GM23248 (cell line): ENCODE results near the gene CSF2. TPM values are rescaled to one million over a fixed set of nuclear protein-coding genes. Genes with fewer than 3 reads are reported as not detected.

Experiments
- DNase-seq: peaks from one replicate; pipeline ENCODE4 v3.0.0-alpha.2; 2015
- H2AFZ ChIP-seq: fragments of 200-600 bp; sonication (generic); 2 replicates; pipeline ENCODE4 v1.6.1; 2016; ENCODE audit warnings: antibody characterized with exemption
- H3F3A ChIP-seq: fragments of 200-600 bp; sonication (generic); 2 replicates; pipeline ENCODE4 v1.6.1; 2016; ENCODE audit warnings: mild to moderate bottlenecking, antibody characterized with exemption, mixed run types; ENCODE audit not compliant: insufficient read depth
- H3K27ac ChIP-seq: fragments of 200-600 bp; sonication (generic); 2 replicates; pipeline ENCODE4 v1.5.1; 2016; ENCODE audit warnings: mild to moderate bottlenecking
- H3K27me3 ChIP-seq: fragments of 200-600 bp; sonication (generic); replicated peaks from 2 replicates; pipeline ENCODE4 v1.6.1; 2016; ENCODE audit warnings: mild to moderate bottlenecking; ENCODE audit not compliant: insufficient read depth
- H3K36me3 ChIP-seq: fragments of 200-600 bp; sonication (generic); 2 replicates; pipeline ENCODE4 v1.6.1; 2016; ENCODE audit warnings: low read depth, mild to moderate bottlenecking
- H3K4me1 ChIP-seq: fragments of 200-600 bp; sonication (generic); 2 replicates; pipeline ENCODE4 v1.6.1; 2016; ENCODE audit warnings: mild to moderate bottlenecking; ENCODE audit not compliant: insufficient read depth
- H3K4me2 ChIP-seq: fragments of 200-600 bp; sonication (generic); one replicate; pipeline ENCODE4 v1.6.1; 2016; ENCODE audit warnings: mild to moderate bottlenecking; ENCODE audit not compliant: unreplicated experiment
- H3K4me3 ChIP-seq: fragments of 200-600 bp; sonication (generic); 2 replicates; pipeline ENCODE4 v1.5.1; 2016; ENCODE audit warnings: mild to moderate bottlenecking
- H3K79me2 ChIP-seq: fragments of 200-600 bp; sonication (generic); 2 replicates; pipeline ENCODE4 v1.6.1; 2016; ENCODE audit warnings: mild to moderate bottlenecking; ENCODE audit not compliant: insufficient read depth
- H3K9ac ChIP-seq: fragments of 200-600 bp; sonication (generic); 2 replicates; pipeline ENCODE4 v1.6.1; 2016; ENCODE audit warnings: mild to moderate bottlenecking
- H3K9me2 ChIP-seq: fragments of 200-600 bp; sonication (generic); 2 replicates; pipeline ENCODE4 v1.6.1; 2016; ENCODE audit warnings: mixed run types, mild to moderate bottlenecking, moderate library complexity; ENCODE audit not compliant: insufficient read depth
- H3K9me3 ChIP-seq: fragments of 200-600 bp; sonication (generic); one replicate; pipeline ENCODE4 v1.6.1; 2017; ENCODE audit warnings: low read depth
- H4K20me1 ChIP-seq: fragments of 200-600 bp; sonication (generic); 2 replicates; pipeline ENCODE4 v1.6.0; 2016; ENCODE audit not compliant: insufficient read depth
- EZH2 ChIP-seq: fragments of 200-600 bp; sonication (generic); IDR thresholded peaks from 2 replicates; pipeline ENCODE4 v1.6.1; 2018; ENCODE audit warnings: antibody characterized with exemption, mild to moderate bottlenecking; ENCODE audit not compliant: insufficient read depth, poor library complexity, severe bottlenecking
- EZH2phosphoT487 ChIP-seq: fragments of 200-600 bp; sonication (generic); IDR thresholded peaks from 2 replicates; pipeline ENCODE4 v1.6.1; 2018; ENCODE audit warnings: antibody characterized with exemption, moderate library complexity, mild to moderate bottlenecking, low read depth; ENCODE audit not compliant: insufficient read depth
- WGBS, 2 experiments: methylation state at CpG; one replicate each; pipeline ENCODE4 v1.1.6; 2015 to 2017; ENCODE audit warnings: low lambda C conversion rate in 2 of 2, low coverage in 1 of 2; ENCODE audit errors: missing lambda C conversion rate in 2 of 2; 5-methylcytosine and 5-hydroxymethylcytosine counted together
- in situ Hi-C: fragments of 300-500 bp; cut with MboI; formaldehyde crosslinking; loops from 2 replicates; pipeline ENCODE4 v1.15.0; 2020
- polyA plus RNA-seq: library from polyadenylated mRNA; unstranded; fragments of >200 nt; fragmentation: Nextera tagmentation; extraction: Ambion mirVana; gene quantifications from 2 replicates; pipeline ENCODE4 v1.2.1, GENCODE V29; 2016
- total RNA-seq: library from RNA; depleted of rRNA; stranded (reverse); fragments of >200 nt; shearing (Covaris generic); gene quantifications from 2 replicates; pipeline ENCODE4 v1.2.3, GENCODE V29; 2014

Gene CSF2
- total and polyA plus RNA-seq, 2 experiments from 2014 or later, result not detected

DNA sequence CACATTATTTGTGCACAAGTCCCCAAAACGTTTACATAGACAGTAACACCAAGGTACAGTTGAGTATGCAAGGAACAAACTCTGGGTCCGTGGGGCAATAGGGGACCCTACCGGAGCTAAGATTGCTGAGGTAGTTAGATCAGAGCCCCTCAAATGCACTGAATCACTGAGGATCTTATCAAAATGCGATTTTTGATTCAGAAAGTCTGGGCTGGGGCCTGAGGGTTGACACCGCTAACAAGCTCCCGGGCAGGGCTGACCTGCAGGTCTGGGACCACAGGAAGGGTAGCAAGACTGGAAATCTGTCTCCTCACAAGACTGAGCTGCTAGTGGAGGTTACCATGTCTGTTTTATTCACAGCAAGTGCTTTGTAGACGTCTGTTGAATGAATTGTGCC is 14.9 kb upstream of the CSF2 start:
- Histone ChIP-seq H3K9ac (no peak overlapping the region), H3K79me2 (no peaks in the 10 kb centered on the region), H3K9me3 (no peaks in the 10 kb centered on the region), H2AFZ (no peak overlapping the region), H3K27ac (no peak overlapping the region), H3K36me3 (no peaks in the 10 kb centered on the region), H3F3A (no peaks in the 10 kb centered on the region), H3K27me3 (no peaks in the 10 kb centered on the region), H4K20me1 (no peaks in the 10 kb centered on the region), H3K4me3 (no peak overlapping the region), H3K9me2 (no peaks in the 10 kb centered on the region), H3K4me1 (no peaks in the 10 kb centered on the region), H3K4me2 (no peak overlapping the region)
- no peak for TF ChIP-seq EZH2phosphoT487
- no peak for TF ChIP-seq EZH2
- DNase-seq, result no peak
- in situ Hi-C loops, result no loop called here
- WGBS, 2 experiments, result 59 to 66% methylated on average over 7 of the region's 7 CpGs

DNA sequence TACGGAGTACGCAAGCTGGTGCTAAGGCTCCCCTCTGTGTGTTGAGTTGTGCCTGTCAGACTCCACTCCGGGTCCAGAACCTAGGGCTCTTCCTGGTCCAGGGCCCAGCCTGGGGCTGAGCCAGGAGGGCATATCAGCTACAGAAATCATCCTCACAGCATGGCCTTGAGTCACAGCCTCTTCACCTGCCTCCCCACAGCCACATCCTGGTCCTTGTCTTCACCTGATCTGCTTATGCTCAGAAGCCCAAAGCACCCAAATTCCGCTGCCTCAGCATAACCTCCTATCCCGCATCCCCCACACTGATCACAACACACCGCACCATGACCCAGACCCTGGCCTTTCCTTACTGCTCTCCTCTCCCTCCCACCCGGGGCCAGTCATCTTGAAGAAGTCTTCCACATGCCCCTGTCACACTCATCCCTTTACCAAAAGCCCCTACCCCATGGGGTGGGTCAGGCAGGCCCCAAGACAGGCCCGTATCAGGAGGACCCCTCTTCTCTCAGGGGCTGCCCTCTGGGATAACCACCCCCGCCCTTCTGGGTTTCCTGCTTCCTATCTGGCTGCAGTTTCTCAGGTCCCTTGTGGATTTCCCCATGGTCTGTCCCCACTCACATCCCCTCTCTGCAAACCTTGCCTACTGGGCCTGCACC is 14.4 kb upstream of the CSF2 start:
- Histone ChIP-seq H3K9me2 (no peaks in the 10 kb centered on the region), H3K9me3 (no peaks in the 10 kb centered on the region), H3K27me3 (no peaks in the 10 kb centered on the region), H2AFZ (no peak overlapping the region), H4K20me1 (no peaks in the 10 kb centered on the region), H3K27ac (no peak overlapping the region), H3K79me2 (no peaks in the 10 kb centered on the region), H3K4me2 (no peak overlapping the region), H3K36me3 (no peaks in the 10 kb centered on the region), H3K4me3 (no peak overlapping the region), H3K4me1 (no peaks in the 10 kb centered on the region), H3F3A (no peaks in the 10 kb centered on the region), H3K9ac (no peak overlapping the region)
- 74 to 76% methylated on average over 9 of the region's 9 CpGs for WGBS, 2 experiments
- DNase-seq, result no peak
- TF ChIP-seq EZH2 (no peak), EZH2phosphoT487 (no peak)
- in situ Hi-C loops, result no loop called here

DNA sequence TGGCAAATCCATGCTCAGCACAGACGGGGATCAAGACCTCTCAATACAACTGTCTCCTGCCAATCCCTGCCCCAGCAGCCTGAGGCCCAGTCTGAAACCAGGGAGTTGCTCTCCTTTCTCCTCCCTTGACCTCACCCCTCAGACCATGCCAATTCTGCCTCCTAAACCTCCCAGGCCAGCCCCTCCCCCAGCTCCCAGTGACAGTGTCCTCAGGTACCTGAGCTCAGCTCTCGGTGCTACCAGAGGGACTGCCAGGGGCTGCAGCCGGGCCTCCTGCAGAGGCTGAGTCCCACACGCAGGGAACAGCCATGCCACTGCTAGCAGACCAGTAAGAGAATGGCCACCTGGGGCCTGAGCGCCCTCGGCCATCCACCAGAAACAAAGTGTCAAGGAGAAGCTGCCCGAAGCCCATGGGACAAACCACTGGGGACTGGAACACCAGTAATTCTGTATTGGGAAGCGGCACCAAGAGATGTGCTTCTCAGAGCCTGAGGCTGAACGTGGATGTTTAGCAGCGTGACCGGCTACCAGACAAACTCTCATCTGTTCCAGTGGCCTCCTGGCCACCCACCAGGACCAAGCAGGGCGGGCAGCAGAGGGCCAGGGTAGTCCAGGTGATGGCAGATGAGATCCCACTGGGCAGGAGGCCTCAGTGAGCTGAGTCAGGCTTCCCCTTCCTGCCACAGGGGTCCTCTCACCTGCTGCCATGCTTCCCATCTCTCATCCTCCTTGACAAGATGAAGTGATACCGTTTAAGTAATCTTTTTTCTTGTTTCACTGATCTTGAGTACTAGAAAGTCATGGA is 13.7 kb upstream of the CSF2 start:
- H3K4me2 ChIP-seq, result no peak overlapping the region
- no peak overlapping the region for H2AFZ ChIP-seq
- no peak for TF ChIP-seq EZH2
- TF ChIP-seq EZH2phosphoT487, result no peak
- no peak for DNase-seq
- H3K9ac ChIP-seq, result no peak overlapping the region
- H4K20me1 ChIP-seq, result no peaks in the 10 kb centered on the region
- H3K27me3 ChIP-seq, result no peaks in the 10 kb centered on the region
- no peak overlapping the region for H3K4me3 ChIP-seq
- no peaks in the 10 kb centered on the region for H3K36me3 ChIP-seq
- no peaks in the 10 kb centered on the region for H3K9me3 ChIP-seq
- no peak overlapping the region for H3K27ac ChIP-seq
- H3K9me2 ChIP-seq, result no peaks in the 10 kb centered on the region
- 81 to 82% methylated on average over 13 of the region's 13 CpGs for WGBS, 2 experiments
- no peaks in the 10 kb centered on the region for H3K79me2 ChIP-seq
- no peaks in the 10 kb centered on the region for H3F3A ChIP-seq
- H3K4me1 ChIP-seq, result no peaks in the 10 kb centered on the region
- in situ Hi-C loops, result no loop called here

GRCh38 chr5:132060501-132061161 is 13.0 kb upstream of the CSF2 start, which contains the start of gene IL3:
Gene IL3, plus strand, starts transcription at chr5:132060655. Its CDS starts 52 bp downstream, at chr5:132060707.
- H3K36me3 ChIP-seq, result no peaks in the 10 kb centered on the region
- H3K9me2 ChIP-seq, result no peaks in the 10 kb centered on the region
- H3K27ac ChIP-seq, result no peak within 1 kb of the TSS
- H3K9ac ChIP-seq, result no peak within 1 kb of the TSS
- H3K4me3 ChIP-seq, result no peak within 1 kb of the TSS
- H3K4me2 ChIP-seq, result no peak within 1 kb of the TSS
- no peak for TF ChIP-seq EZH2phosphoT487
- TF ChIP-seq EZH2, result no peak
- no peaks in the 10 kb centered on the region for H4K20me1 ChIP-seq
- no peaks in the 10 kb centered on the region for H3K4me1 ChIP-seq
- DNase-seq, result no peak
- no peaks in the 10 kb centered on the region for H3K79me2 ChIP-seq
- no peaks in the 10 kb centered on the region for H3K9me3 ChIP-seq
- in situ Hi-C loops, result no loop called here
- no peaks in the 10 kb centered on the region for H3F3A ChIP-seq
- no peaks in the 10 kb centered on the region for H3K27me3 ChIP-seq
- H2AFZ ChIP-seq, result no peak within 1 kb of the TSS
- 90 to 94% methylated on average over 16 of the region's 16 CpGs for WGBS, 2 experiments
